Measurements from ENCODE around the gene TCF7L1. TPM values are rescaled to one million over a fixed set of nuclear protein-coding genes. Genes with fewer than 3 reads are reported as not detected.

The TCF7L1 gene
- polyA plus RNA-seq, 4 donors, result 0.45 to 18.5 (median 3.2) TPM

- H3K36me3 ChIP-seq (ENCODE audit: control insufficient read depth in 3 of 3, insufficient read depth in 2 of 3, low read depth in 1 of 3, low read length in 3 of 3), result peaks cover 0 to 7% (median 0%) of the 10 kb centered on the region in 3 donors
- H3K27ac ChIP-seq (ENCODE audit: low read depth in 1 of 3, low read length in 2 of 3), result no peak overlapping the region
- no peak overlapping the region for H3K4me3 ChIP-seq (ENCODE audit: low read depth in 1 of 3, low read length in 3 of 3)
- 64 to 84% (median 73%) methylated on average over 11 of the region's 11 CpGs for WGBS, 3 donors
- no peaks in the 10 kb centered on the region for H3K9me3 ChIP-seq (ENCODE audit: control insufficient read depth in 2 of 2, insufficient read depth in 1 of 2, low read depth in 1 of 2, low read length in 1 of 2)
- no peak for DNase-seq
- peaks cover 0 to 50% (median 0%) of the 10 kb centered on the region in 3 donors for H3K4me1 ChIP-seq (ENCODE audit: control insufficient read depth in 3 of 3, insufficient read depth in 2 of 3, low read depth in 1 of 3, low read length in 2 of 3)
- H3K27me3 ChIP-seq (ENCODE audit: control insufficient read depth in 3 of 3, insufficient read depth in 3 of 3, low read length in 3 of 3), result no peaks in the 10 kb centered on the region
- no peak for FAIRE-seq
Observed at GRCh38 chr2:85254540-85255300, 121.5 kb downstream of the TCF7L1 start.

DNA sequence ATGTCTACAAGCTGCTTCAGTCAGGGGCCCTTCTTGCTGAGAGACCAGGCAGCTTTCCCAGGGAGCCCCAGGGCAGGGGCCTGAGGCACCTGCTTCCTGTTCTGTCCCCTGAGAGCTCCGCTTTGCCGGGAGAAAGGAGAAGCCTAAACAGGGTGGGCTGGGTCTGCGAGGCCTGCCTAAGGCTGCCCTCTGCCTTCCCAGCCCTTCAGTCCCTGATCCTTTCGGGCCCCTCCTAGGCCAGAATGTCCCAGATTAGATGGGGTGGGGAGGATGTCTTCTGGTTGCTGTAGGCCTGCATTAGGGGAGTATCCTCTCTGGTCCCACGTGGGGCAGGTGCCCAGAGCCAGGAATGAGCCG, 122.2 kb downstream of the TCF7L1 start:
- DNase-seq, result no peak
- no peaks in the 10 kb centered on the region for H3K27me3 ChIP-seq (ENCODE audit: control insufficient read depth in 3 of 3, insufficient read depth in 3 of 3, low read length in 3 of 3)
- no peak overlapping the region for H3K4me3 ChIP-seq (ENCODE audit: low read depth in 1 of 3, low read length in 3 of 3)
- peaks cover 0 to 48% (median 0%) of the 10 kb centered on the region in 3 donors for H3K4me1 ChIP-seq (ENCODE audit: control insufficient read depth in 3 of 3, insufficient read depth in 2 of 3, low read depth in 1 of 3, low read length in 2 of 3)
- 53 to 81% (median 67%) methylated on average over 6 of the region's 6 CpGs for WGBS, 3 donors
- no peak for FAIRE-seq
- peaks cover 0 to 7% (median 0%) of the 10 kb centered on the region in 3 donors for H3K36me3 ChIP-seq (ENCODE audit: control insufficient read depth in 3 of 3, insufficient read depth in 2 of 3, low read depth in 1 of 3, low read length in 3 of 3)
- peak overlapping the region in 1 of 3 donors; percentile 59 for H3K27ac ChIP-seq (ENCODE audit: low read depth in 1 of 3, low read length in 2 of 3)
- H3K9me3 ChIP-seq (ENCODE audit: control insufficient read depth in 2 of 2, insufficient read depth in 1 of 2, low read depth in 1 of 2, low read length in 1 of 2), result no peaks in the 10 kb centered on the region

DNA sequence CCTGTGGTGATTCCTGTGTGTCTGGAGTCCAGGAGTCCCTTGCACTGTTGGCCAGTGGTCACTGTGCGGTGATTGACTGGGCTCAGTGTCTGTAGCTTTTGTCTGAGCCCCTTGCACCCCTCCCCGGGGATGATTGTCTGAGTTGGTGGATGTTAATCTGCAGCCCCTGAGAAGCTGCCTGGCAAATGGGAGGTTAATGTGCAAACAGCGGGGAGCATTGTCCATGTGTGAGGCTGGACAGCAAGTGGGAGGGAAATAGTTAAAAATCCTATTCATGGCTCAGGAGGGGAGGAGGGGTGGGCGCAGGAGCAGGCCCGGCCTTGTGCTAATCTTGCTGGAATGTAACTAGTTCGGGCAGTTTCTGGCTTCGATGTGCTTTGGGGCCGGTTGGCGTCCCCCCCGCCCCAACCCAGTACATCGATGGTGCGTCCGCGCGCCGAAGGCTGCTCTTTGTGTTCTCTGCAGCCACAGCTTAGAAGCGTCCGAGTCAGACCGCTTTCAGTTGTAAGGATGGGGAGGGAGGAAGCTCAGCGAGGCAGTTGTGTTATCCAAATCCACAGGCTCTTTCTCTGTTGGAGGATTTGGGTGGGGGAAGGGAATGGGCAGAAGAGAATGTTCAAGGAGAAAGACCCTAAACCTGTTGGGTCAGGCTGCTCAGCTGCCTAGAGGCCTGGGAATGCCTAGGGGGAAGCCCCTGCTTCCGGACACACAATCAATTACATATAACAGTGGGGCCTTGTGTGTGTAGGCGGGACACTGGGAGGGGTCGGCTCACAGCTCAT, 122.8 kb downstream of the TCF7L1 start:
- WGBS, 3 donors, result 45 to 67% (median 64%) methylated on average over 21 to 23 of the region's 23 CpGs
- peaks cover 0 to 7% (median 0%) of the 10 kb centered on the region in 3 donors for H3K36me3 ChIP-seq (ENCODE audit: control insufficient read depth in 3 of 3, insufficient read depth in 2 of 3, low read depth in 1 of 3, low read length in 3 of 3)
- FAIRE-seq (no peak), DNase-seq (peak in 1 of 2 donors; percentile 54)
- peaks cover 0 to 43% (median 0%) of the 10 kb centered on the region in 3 donors for H3K4me1 ChIP-seq (ENCODE audit: control insufficient read depth in 3 of 3, insufficient read depth in 2 of 3, low read depth in 1 of 3, low read length in 2 of 3)
- peak overlapping the region in 1 of 3 donors; percentile 19 for H3K4me3 ChIP-seq (ENCODE audit: low read depth in 1 of 3, low read length in 3 of 3)
- H3K27me3 ChIP-seq (ENCODE audit: control insufficient read depth in 3 of 3, insufficient read depth in 3 of 3, low read length in 3 of 3), result no peaks in the 10 kb centered on the region
- H3K27ac ChIP-seq (ENCODE audit: low read depth in 1 of 3, low read length in 2 of 3), result peak overlapping the region in 1 of 3 donors; percentile 59
- H3K9me3 ChIP-seq (ENCODE audit: control insufficient read depth in 2 of 2, insufficient read depth in 1 of 2, low read depth in 1 of 2, low read length in 1 of 2), result no peaks in the 10 kb centered on the region

DNA sequence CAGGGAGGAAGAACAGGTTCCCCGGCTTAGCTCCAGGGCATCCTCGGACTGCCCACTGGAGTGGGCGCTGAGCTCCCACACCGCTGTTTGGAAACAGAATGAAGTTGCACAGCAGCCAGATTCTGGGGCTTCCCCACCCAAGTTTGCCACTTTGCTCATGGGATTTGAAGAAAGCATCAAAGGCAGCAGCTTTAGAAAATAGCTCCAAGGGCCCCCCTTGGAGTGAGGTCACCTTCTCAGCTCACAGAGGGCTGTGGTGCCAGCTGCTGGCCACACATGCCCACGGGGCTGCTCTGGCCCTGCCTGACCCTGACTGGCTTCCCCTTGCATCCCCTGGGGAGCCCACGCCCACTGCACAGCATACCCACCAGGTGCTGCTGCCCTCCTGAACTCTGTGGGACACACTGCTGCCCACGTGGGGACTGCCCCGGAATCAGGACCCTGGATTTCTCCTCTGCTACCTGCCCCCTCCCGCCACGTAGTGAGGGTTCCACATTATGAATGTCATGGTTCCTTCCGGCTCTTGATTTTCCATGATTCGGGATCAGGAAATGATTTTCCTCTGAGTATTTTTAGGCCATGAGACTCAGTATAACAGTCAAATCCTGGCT, 124.3 kb downstream of the TCF7L1 start:
- Histone ChIP-seq H3K4me3 (ENCODE audit: low read depth in 1 of 3, low read length in 3 of 3) (no peak overlapping the region), H3K9me3 (ENCODE audit: control insufficient read depth in 2 of 2, insufficient read depth in 1 of 2, low read depth in 1 of 2, low read length in 1 of 2) (no peaks in the 10 kb centered on the region), H3K36me3 (ENCODE audit: control insufficient read depth in 3 of 3, insufficient read depth in 2 of 3, low read depth in 1 of 3, low read length in 3 of 3) (peaks cover 0 to 11% (median 0%) of the 10 kb centered on the region in 3 donors), H3K27me3 (ENCODE audit: control insufficient read depth in 3 of 3, insufficient read depth in 3 of 3, low read length in 3 of 3) (no peaks in the 10 kb centered on the region), H3K4me1 (ENCODE audit: control insufficient read depth in 3 of 3, insufficient read depth in 2 of 3, low read depth in 1 of 3, low read length in 2 of 3) (peaks cover 0 to 41% (median 0%) of the 10 kb centered on the region in 3 donors), H3K27ac (ENCODE audit: low read depth in 1 of 3, low read length in 2 of 3) (peak overlapping the region in 1 of 3 donors; percentile 64)
- 68 to 73% (median 69%) methylated on average over 12 of the region's 12 CpGs for WGBS, 3 donors
- no peak for DNase-seq
- no peak for FAIRE-seq

DNA sequence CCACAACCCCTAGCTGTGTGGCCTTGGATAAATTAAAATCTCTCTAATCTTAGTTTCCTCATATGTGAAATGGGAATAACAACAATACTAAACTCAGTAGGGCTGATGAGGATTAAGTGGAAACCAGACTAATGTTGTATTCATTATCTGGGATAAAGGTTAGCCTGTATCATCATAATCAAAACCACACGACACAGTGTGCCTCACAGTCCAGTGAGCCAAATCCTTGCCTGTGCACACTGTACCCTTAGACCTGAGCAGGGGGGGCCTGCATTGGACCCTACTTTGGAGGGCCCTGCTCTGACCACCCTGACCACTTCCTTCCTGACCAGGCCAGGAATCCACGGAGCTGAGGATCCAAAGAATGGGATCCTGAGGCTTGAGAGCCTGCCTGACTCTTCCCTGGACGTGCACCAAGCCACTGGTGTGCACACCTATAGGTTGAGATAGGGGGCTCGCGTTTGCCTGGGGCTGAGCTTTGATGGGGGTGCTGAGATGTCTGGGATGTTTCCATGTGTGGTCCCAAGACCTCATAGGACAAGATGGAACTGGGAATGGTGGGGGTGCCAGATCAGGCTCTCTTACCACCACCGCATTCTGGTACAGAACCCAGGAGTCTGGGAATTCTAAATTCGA, 124.9 kb downstream of the TCF7L1 start:
- DNase-seq, result no peak

GRCh38 chr2:85259101-85259590, 126.0 kb downstream of the TCF7L1 start:
- Histone ChIP-seq H3K36me3 (ENCODE audit: control insufficient read depth in 3 of 3, insufficient read depth in 2 of 3, low read depth in 1 of 3, low read length in 3 of 3) (peaks cover 0 to 11% (median 0%) of the 10 kb centered on the region in 3 donors), H3K4me3 (ENCODE audit: low read depth in 1 of 3, low read length in 3 of 3) (no peak overlapping the region), H3K4me1 (ENCODE audit: control insufficient read depth in 3 of 3, insufficient read depth in 2 of 3, low read depth in 1 of 3, low read length in 2 of 3) (peaks cover 0 to 37% (median 0%) of the 10 kb centered on the region in 3 donors), H3K9me3 (ENCODE audit: control insufficient read depth in 2 of 2, insufficient read depth in 1 of 2, low read depth in 1 of 2, low read length in 1 of 2) (no peaks in the 10 kb centered on the region), H3K27ac (ENCODE audit: low read depth in 1 of 3, low read length in 2 of 3) (peak overlapping the region in 1 of 3 donors; percentile 9), H3K27me3 (ENCODE audit: control insufficient read depth in 3 of 3, insufficient read depth in 3 of 3, low read length in 3 of 3) (no peaks in the 10 kb centered on the region)
- WGBS, 3 donors, result 72 to 94% (median 91%) methylated on average over 11 of the region's 11 CpGs
- FAIRE-seq (no peak), DNase-seq (no peak)

More for the DNA sequence above, 124.9 kb downstream of the TCF7L1 start:
- peaks cover 0 to 41% (median 0%) of the 10 kb centered on the region in 3 donors for H3K4me1 ChIP-seq (ENCODE audit: control insufficient read depth in 3 of 3, insufficient read depth in 2 of 3, low read depth in 1 of 3, low read length in 2 of 3)
- H3K9me3 ChIP-seq (ENCODE audit: control insufficient read depth in 2 of 2, insufficient read depth in 1 of 2, low read depth in 1 of 2, low read length in 1 of 2), result no peaks in the 10 kb centered on the region
- H3K36me3 ChIP-seq (ENCODE audit: control insufficient read depth in 3 of 3, insufficient read depth in 2 of 3, low read depth in 1 of 3, low read length in 3 of 3), result peaks cover 0 to 11% (median 0%) of the 10 kb centered on the region in 3 donors
- 67 to 84% (median 79%) methylated on average over 7 of the region's 7 CpGs for WGBS, 3 donors
- H3K4me3 ChIP-seq (ENCODE audit: low read depth in 1 of 3, low read length in 3 of 3), result no peak overlapping the region
- no peaks in the 10 kb centered on the region for H3K27me3 ChIP-seq (ENCODE audit: control insufficient read depth in 3 of 3, insufficient read depth in 3 of 3, low read length in 3 of 3)
- H3K27ac ChIP-seq (ENCODE audit: low read depth in 1 of 3, low read length in 2 of 3), result peak overlapping the region in 1 of 3 donors; percentile 64
- FAIRE-seq, result no peak

- WGBS, 3 donors, result 73 to 81% (median 79%) methylated on average over 4 of the region's 4 CpGs
- Histone ChIP-seq H3K27ac (ENCODE audit: low read depth in 1 of 3, low read length in 2 of 3) (no peak overlapping the region), H3K9me3 (ENCODE audit: control insufficient read depth in 2 of 2, insufficient read depth in 1 of 2, low read depth in 1 of 2, low read length in 1 of 2) (no peaks in the 10 kb centered on the region), H3K4me1 (ENCODE audit: control insufficient read depth in 3 of 3, insufficient read depth in 2 of 3, low read depth in 1 of 3, low read length in 2 of 3) (peaks cover 0 to 30% (median 0%) of the 10 kb centered on the region in 3 donors), H3K4me3 (ENCODE audit: low read depth in 1 of 3, low read length in 3 of 3) (no peak overlapping the region), H3K27me3 (ENCODE audit: control insufficient read depth in 3 of 3, insufficient read depth in 3 of 3, low read length in 3 of 3) (no peaks in the 10 kb centered on the region), H3K36me3 (ENCODE audit: control insufficient read depth in 3 of 3, insufficient read depth in 2 of 3, low read depth in 1 of 3, low read length in 3 of 3) (peaks cover 0 to 10% (median 0%) of the 10 kb centered on the region in 3 donors)
- FAIRE-seq, result no peak
- no peak for DNase-seq
Observed at GRCh38 chr2:85259879-85260278, 126.7 kb downstream of the TCF7L1 start.
